ENCODE measurements around the gene KHDC3L.

The KHDC3L gene, protein sequence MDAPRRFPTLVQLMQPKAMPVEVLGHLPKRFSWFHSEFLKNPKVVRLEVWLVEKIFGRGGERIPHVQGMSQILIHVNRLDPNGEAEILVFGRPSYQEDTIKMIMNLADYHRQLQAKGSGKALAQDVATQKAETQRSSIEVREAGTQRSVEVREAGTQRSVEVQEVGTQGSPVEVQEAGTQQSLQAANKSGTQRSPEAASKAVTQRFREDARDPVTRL

DNA sequence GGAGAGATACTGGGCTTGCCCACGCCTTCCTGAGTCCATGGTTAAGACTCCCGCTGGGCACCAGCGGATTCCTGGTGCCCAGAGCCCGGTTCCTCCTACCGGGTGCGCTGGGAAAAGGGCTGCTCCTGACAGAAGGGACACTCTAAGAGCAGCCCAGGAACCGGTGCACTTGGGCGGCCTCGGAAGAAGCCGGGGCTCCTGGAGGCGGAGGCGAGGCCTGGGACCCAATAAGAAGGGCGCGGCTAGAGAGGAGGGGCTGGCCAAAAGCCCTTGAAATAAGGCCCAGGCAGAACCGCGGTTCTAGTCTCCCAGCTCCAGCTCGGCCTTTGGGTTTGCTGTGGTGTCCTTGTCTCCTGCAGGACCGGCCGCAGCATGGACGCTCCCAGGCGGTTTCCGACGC, at the start of gene KHDC3L:
Gene KHDC3L (plus strand): TSS at position 301 of the 400 bp plus-strand sequence. CDS start 72 bp downstream, at position 373.
- Histone ChIP-seq H3K36me3 (ENCODE audit: control insufficient read depth in 2 of 2, insufficient read depth in 2 of 2, low read length in 2 of 2) (no peaks in the 10 kb centered on the region), H3K9me3 (ENCODE audit: control insufficient read depth in 2 of 2, low read length in 2 of 2) (no peaks in the 10 kb centered on the region), H3K27ac (ENCODE audit: low read depth in 2 of 2, low read length in 2 of 2) (no peak within 1 kb of the TSS), H3K27me3 (ENCODE audit: control insufficient read depth in 2 of 2, insufficient read depth in 2 of 2, low read length in 2 of 2) (no peaks in the 10 kb centered on the region), H3K4me3 (ENCODE audit: low read length in 2 of 2) (no peak within 1 kb of the TSS), H3K9ac (ENCODE audit: low read depth in 1 of 2, low read length in 2 of 2) (no peak within 1 kb of the TSS), H3K4me1 (ENCODE audit: control insufficient read depth in 2 of 2, insufficient read depth in 2 of 2, low read length in 2 of 2) (no peaks in the 10 kb centered on the region)

DNA sequence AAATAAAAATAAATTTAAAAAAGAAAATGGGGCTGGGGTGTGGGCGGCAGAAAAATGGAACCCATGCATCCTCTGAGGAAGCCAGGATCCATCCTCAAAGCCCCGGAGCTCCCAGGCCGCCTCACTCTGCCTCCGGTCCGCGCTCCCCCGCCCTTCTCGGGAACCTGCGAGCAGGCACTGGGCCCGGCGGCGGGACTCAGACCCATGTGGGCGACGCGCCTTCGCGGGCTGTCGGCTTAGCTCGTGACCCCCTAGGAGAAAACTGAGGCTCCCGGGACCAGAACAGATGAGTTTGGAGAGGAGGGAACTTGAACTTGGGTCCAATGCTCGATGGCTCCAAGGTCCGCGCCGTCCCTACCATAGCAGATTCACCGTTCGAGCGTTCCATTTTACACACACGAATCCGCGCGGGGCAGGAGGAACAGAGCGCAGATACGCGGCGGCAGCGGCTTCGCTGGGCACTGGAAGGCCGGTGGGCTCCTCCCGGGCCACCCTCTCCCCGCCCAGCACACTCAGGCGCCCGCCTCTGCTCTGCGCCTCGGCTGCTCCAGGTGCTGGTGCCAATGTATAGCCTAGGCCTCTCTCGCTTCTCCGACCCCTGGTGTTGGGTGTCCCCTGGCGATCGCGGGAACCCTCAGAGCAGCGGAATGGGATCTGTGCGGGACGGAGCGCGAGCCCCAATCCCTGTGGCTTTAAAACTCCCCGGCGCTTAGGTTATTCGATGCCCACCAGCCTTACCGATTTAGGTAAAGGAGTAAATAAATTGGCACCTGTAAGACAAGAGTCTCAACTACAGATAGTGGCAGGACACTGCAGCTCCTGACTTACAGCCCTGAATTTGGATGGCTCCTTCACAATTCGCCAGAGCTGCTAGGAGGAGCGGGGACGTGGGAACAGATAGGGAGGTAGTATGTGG, 47.6 kb upstream of the KHDC3L start:
- Histone ChIP-seq H3K36me3 (ENCODE audit: control insufficient read depth in 2 of 2, insufficient read depth in 2 of 2, low read length in 2 of 2) (no peaks in the 10 kb centered on the region), H3K27ac (ENCODE audit: low read depth in 2 of 2, low read length in 2 of 2) (no peak overlapping the region), H3K4me1 (ENCODE audit: control insufficient read depth in 2 of 2, insufficient read depth in 2 of 2, low read length in 2 of 2) (no peaks in the 10 kb centered on the region), H3K27me3 (ENCODE audit: control insufficient read depth in 2 of 2, insufficient read depth in 2 of 2, low read length in 2 of 2) (peaks cover 4% of the 10 kb centered on the region in 2 donors), H3K9ac (ENCODE audit: low read depth in 1 of 2, low read length in 2 of 2) (no peak overlapping the region), H3K4me3 (ENCODE audit: low read length in 2 of 2) (no peak overlapping the region), H3K9me3 (ENCODE audit: control insufficient read depth in 2 of 2, low read length in 2 of 2) (peaks cover 0 to 3% of the 10 kb centered on the region in 2 donors)

DNA sequence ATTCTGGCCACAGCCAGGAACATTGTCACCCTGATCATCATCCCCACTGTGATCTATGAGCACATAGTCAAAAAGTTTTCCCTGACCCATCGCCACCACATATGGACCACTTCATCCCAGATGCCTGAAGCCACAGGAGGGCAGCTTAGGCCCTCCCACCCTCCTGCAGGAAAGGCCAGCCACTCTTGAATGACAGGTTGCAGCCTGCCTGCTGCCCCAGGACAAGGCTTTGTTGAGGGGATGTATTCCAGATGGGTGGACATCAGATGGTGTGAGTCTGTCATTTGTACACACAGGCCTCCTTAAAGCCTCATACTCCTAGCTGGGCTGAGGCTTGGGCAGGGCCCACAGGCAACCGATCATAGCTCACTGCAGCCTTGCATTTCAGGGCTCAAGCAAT, 39.1 kb upstream of the KHDC3L start:
- H3K9ac ChIP-seq (ENCODE audit: low read depth in 1 of 2, low read length in 2 of 2): no peak overlapping the region
- H3K9me3 ChIP-seq (ENCODE audit: control insufficient read depth in 2 of 2, low read length in 2 of 2): no peaks in the 10 kb centered on the region
- no peaks in the 10 kb centered on the region for H3K4me1 ChIP-seq (ENCODE audit: control insufficient read depth in 2 of 2, insufficient read depth in 2 of 2, low read length in 2 of 2)
- no peak overlapping the region for H3K4me3 ChIP-seq (ENCODE audit: low read length in 2 of 2)
- H3K36me3 ChIP-seq (ENCODE audit: control insufficient read depth in 2 of 2, insufficient read depth in 2 of 2, low read length in 2 of 2): no peaks in the 10 kb centered on the region
- H3K27ac ChIP-seq (ENCODE audit: low read depth in 2 of 2, low read length in 2 of 2): no peak overlapping the region
- H3K27me3 ChIP-seq (ENCODE audit: control insufficient read depth in 2 of 2, insufficient read depth in 2 of 2, low read length in 2 of 2): no peaks in the 10 kb centered on the region

DNA sequence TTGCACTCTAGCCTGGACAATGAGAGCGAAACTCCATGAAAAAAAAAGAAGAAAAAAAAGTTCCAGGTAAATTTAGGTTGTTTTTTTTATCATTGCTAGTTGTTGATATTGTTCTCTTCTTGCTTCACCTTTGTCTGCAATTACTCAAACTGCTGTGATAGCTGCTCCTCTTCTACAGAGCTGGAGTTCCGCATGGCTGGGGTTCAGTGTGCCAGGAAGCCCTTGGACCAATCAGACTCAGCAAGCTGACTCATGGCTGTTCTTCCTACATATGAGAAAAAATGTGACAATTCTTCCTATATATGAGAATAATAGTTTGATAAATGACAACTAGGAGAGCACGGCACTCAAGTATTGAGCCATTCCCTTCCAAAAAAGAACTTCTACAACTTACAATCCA, 36.8 kb upstream of the KHDC3L start:
- H3K27ac ChIP-seq (ENCODE audit: low read depth in 2 of 2, low read length in 2 of 2): no peak overlapping the region
- H3K4me1 ChIP-seq (ENCODE audit: control insufficient read depth in 2 of 2, insufficient read depth in 2 of 2, low read length in 2 of 2): no peaks in the 10 kb centered on the region
- no peak overlapping the region for H3K4me3 ChIP-seq (ENCODE audit: low read length in 2 of 2)
- H3K36me3 ChIP-seq (ENCODE audit: control insufficient read depth in 2 of 2, insufficient read depth in 2 of 2, low read length in 2 of 2): no peaks in the 10 kb centered on the region
- no peak overlapping the region for H3K9ac ChIP-seq (ENCODE audit: low read depth in 1 of 2, low read length in 2 of 2)
- peaks cover 0 to 2% of the 10 kb centered on the region in 2 donors for H3K27me3 ChIP-seq (ENCODE audit: control insufficient read depth in 2 of 2, insufficient read depth in 2 of 2, low read length in 2 of 2)
- H3K9me3 ChIP-seq (ENCODE audit: control insufficient read depth in 2 of 2, low read length in 2 of 2): no peaks in the 10 kb centered on the region

DNA sequence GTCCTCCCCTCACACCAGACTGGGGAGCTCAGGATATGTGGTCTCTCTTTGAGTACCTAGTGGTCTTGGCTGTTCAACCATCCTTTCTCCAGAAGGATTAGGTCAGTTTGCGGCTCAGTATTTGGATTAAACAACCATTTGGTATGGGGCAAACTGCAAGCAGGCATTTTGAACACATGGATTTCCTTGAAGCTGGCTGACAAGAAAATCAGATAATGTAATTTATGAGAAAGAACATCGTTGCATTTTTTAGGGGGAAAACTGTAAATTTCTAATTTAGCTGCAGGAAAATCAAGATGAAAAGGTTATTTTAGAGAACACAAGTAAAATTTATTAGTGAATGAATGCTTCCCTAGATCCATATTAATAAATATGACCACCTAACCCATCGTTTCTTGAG, 33.7 kb upstream of the KHDC3L start:
- Histone ChIP-seq H3K27ac (ENCODE audit: low read depth in 2 of 2, low read length in 2 of 2) (no peak overlapping the region), H3K9me3 (ENCODE audit: control insufficient read depth in 2 of 2, low read length in 2 of 2) (no peaks in the 10 kb centered on the region), H3K36me3 (ENCODE audit: control insufficient read depth in 2 of 2, insufficient read depth in 2 of 2, low read length in 2 of 2) (no peaks in the 10 kb centered on the region), H3K4me1 (ENCODE audit: control insufficient read depth in 2 of 2, insufficient read depth in 2 of 2, low read length in 2 of 2) (no peaks in the 10 kb centered on the region), H3K27me3 (ENCODE audit: control insufficient read depth in 2 of 2, insufficient read depth in 2 of 2, low read length in 2 of 2) (peaks cover 0 to 2% of the 10 kb centered on the region in 2 donors), H3K4me3 (ENCODE audit: low read length in 2 of 2) (no peak overlapping the region), H3K9ac (ENCODE audit: low read depth in 1 of 2, low read length in 2 of 2) (no peak overlapping the region)

DNA sequence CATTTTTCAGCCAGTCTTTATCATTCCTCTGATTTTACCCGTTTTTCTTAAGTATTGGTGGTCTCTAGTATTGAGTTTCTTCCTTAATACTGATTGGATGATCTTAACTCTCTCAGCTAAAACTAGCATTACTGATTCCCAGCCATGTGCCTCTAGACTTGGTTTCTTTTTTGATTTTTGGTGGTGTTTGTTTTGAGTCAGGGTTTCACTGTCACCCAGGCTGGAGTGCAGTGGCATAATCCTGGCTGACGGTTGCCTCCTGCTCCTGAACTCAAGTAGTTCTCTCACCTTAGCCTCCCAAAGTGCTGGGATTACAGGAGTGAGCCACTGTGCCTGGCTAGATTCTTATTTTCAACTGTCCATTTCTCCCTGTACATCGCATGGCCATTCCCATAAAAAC, 33.3 kb upstream of the KHDC3L start:
- Histone ChIP-seq H3K9me3 (ENCODE audit: control insufficient read depth in 2 of 2, low read length in 2 of 2) (no peaks in the 10 kb centered on the region), H3K36me3 (ENCODE audit: control insufficient read depth in 2 of 2, insufficient read depth in 2 of 2, low read length in 2 of 2) (no peaks in the 10 kb centered on the region), H3K27ac (ENCODE audit: low read depth in 2 of 2, low read length in 2 of 2) (no peak overlapping the region), H3K4me3 (ENCODE audit: low read length in 2 of 2) (no peak overlapping the region), H3K4me1 (ENCODE audit: control insufficient read depth in 2 of 2, insufficient read depth in 2 of 2, low read length in 2 of 2) (no peaks in the 10 kb centered on the region), H3K9ac (ENCODE audit: low read depth in 1 of 2, low read length in 2 of 2) (no peak overlapping the region), H3K27me3 (ENCODE audit: control insufficient read depth in 2 of 2, insufficient read depth in 2 of 2, low read length in 2 of 2) (peaks cover 0 to 2% of the 10 kb centered on the region in 2 donors)

DNA sequence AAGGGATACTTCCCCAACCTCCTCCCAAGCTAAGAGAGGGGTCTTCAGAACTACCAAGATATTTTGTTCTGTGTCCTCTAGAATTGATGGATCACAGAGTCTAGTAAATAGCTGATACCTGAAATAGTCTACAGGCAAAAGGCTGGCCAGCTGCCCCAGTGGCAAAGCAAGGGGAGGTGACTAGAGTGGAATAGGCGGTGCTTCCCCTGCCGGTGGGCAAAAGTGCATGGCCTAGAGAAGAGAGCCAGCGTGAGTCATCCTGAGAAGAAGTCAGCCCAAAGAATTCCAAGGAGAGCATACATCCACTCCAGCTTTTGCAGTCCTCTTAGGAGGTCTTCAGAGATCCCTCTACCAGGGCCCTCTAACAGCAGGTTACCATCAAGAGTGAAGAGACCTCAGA, 23.1 kb upstream of the KHDC3L start:
- no peaks in the 10 kb centered on the region for H3K27me3 ChIP-seq (ENCODE audit: control insufficient read depth in 2 of 2, insufficient read depth in 2 of 2, low read length in 2 of 2)
- no peaks in the 10 kb centered on the region for H3K36me3 ChIP-seq (ENCODE audit: control insufficient read depth in 2 of 2, insufficient read depth in 2 of 2, low read length in 2 of 2)
- H3K9me3 ChIP-seq (ENCODE audit: control insufficient read depth in 2 of 2, low read length in 2 of 2): no peaks in the 10 kb centered on the region
- H3K4me3 ChIP-seq (ENCODE audit: low read length in 2 of 2): no peak overlapping the region
- no peaks in the 10 kb centered on the region for H3K4me1 ChIP-seq (ENCODE audit: control insufficient read depth in 2 of 2, insufficient read depth in 2 of 2, low read length in 2 of 2)
- H3K27ac ChIP-seq (ENCODE audit: low read depth in 2 of 2, low read length in 2 of 2): no peak overlapping the region
- no peak overlapping the region for H3K9ac ChIP-seq (ENCODE audit: low read depth in 1 of 2, low read length in 2 of 2)

DNA sequence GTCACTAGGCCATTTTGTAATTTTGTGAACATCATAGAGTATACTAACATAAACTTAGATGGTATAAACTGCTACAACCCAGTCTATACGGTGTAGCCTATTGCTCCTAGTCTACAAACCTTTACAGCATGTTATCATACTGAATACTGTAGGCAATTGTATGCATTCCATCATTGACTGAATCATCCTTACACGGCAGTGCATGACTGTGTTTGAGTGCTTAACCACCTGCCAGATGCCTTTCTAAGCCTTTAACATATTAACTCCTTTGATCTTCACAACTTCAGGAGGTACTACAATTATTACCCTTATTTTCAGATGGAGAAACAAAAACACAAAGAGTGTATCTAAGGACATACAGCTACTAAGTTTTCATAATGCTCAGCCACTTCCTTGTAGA, 22.4 kb upstream of the KHDC3L start:
- Histone ChIP-seq H3K4me1 (ENCODE audit: control insufficient read depth in 2 of 2, insufficient read depth in 2 of 2, low read length in 2 of 2) (no peaks in the 10 kb centered on the region), H3K36me3 (ENCODE audit: control insufficient read depth in 2 of 2, insufficient read depth in 2 of 2, low read length in 2 of 2) (no peaks in the 10 kb centered on the region), H3K27ac (ENCODE audit: low read depth in 2 of 2, low read length in 2 of 2) (no peak overlapping the region), H3K27me3 (ENCODE audit: control insufficient read depth in 2 of 2, insufficient read depth in 2 of 2, low read length in 2 of 2) (no peaks in the 10 kb centered on the region), H3K9me3 (ENCODE audit: control insufficient read depth in 2 of 2, low read length in 2 of 2) (no peaks in the 10 kb centered on the region), H3K4me3 (ENCODE audit: low read length in 2 of 2) (no peak overlapping the region), H3K9ac (ENCODE audit: low read depth in 1 of 2, low read length in 2 of 2) (no peak overlapping the region)

DNA sequence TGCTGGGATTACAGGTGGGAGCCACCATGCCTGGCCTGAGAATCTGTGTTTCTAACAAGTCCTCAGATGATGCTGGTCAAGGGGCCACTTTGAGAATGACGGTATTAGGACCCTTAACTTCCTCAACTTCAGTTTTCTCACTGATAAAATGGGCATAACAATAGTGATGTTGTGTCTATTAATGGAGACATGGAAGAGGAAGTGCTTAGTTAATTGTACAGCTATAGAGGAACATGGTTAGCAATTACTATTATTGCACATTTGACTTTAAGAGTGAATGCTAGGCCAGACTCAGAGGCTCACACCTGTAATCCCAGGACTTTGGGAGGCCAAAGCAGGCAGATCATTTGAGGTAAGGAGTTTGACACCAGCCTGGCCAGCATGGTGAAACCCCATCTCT, 21.1 kb upstream of the KHDC3L start:
- H3K4me3 ChIP-seq (ENCODE audit: low read length in 2 of 2): no peak overlapping the region
- H3K27ac ChIP-seq (ENCODE audit: low read depth in 2 of 2, low read length in 2 of 2): no peak overlapping the region
- H3K9me3 ChIP-seq (ENCODE audit: control insufficient read depth in 2 of 2, low read length in 2 of 2): no peaks in the 10 kb centered on the region
- no peaks in the 10 kb centered on the region for H3K36me3 ChIP-seq (ENCODE audit: control insufficient read depth in 2 of 2, insufficient read depth in 2 of 2, low read length in 2 of 2)
- H3K9ac ChIP-seq (ENCODE audit: low read depth in 1 of 2, low read length in 2 of 2): no peak overlapping the region
- H3K27me3 ChIP-seq (ENCODE audit: control insufficient read depth in 2 of 2, insufficient read depth in 2 of 2, low read length in 2 of 2): no peaks in the 10 kb centered on the region
- no peaks in the 10 kb centered on the region for H3K4me1 ChIP-seq (ENCODE audit: control insufficient read depth in 2 of 2, insufficient read depth in 2 of 2, low read length in 2 of 2)

DNA sequence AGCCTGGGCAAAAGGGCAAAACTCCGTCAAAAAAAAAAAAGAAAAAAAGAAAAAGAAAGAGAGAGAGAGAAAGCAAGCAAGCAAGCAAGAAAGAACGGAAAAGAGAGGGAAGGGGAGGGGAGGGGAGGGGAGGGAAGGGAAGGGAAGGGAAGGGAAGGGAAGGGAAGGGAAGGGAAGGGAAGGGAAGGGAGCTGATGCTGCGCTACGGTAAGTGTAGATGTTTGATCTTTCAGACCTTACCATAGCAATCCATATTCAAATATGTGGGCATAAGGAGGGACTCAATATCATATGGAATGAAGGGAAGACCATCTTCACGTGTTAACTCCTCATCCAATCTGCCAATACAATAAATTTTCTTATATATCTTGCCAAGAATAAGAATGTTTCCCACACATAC, 20.3 kb upstream of the KHDC3L start:
- Histone ChIP-seq H3K9me3 (ENCODE audit: control insufficient read depth in 2 of 2, low read length in 2 of 2) (no peaks in the 10 kb centered on the region), H3K27me3 (ENCODE audit: control insufficient read depth in 2 of 2, insufficient read depth in 2 of 2, low read length in 2 of 2) (no peaks in the 10 kb centered on the region), H3K4me3 (ENCODE audit: low read length in 2 of 2) (no peak overlapping the region), H3K9ac (ENCODE audit: low read depth in 1 of 2, low read length in 2 of 2) (no peak overlapping the region), H3K27ac (ENCODE audit: low read depth in 2 of 2, low read length in 2 of 2) (no peak overlapping the region), H3K4me1 (ENCODE audit: control insufficient read depth in 2 of 2, insufficient read depth in 2 of 2, low read length in 2 of 2) (no peaks in the 10 kb centered on the region), H3K36me3 (ENCODE audit: control insufficient read depth in 2 of 2, insufficient read depth in 2 of 2, low read length in 2 of 2) (no peaks in the 10 kb centered on the region)

Data from mucosa of rectum (tissue), 2 donors.